CD14-positive monocyte (primary cell): Measurements from ENCODE around the gene EGFLAM. TPM values are rescaled to one million over a fixed set of nuclear protein-coding genes. Genes with fewer than 3 reads are reported as not detected.

Source experiments
- DNase-seq, 3 donors: peaks; one replicate each; pipeline ENCODE4 v3.0.0-alpha.2; 2011 to 2022
- H2AFZ ChIP-seq: 2 replicates; pipeline ENCODE4 v1.6.0; 2012; ENCODE audit warnings: mild to moderate bottlenecking, low read depth, low read length, inconsistent platforms; ENCODE audit not compliant: insufficient read depth, poor library complexity, severe bottlenecking
- H3K27ac ChIP-seq, 2 donors: 1 replicate in 1 of 2; 2 replicates in 1 of 2; pipeline ENCODE4 v1.5.1; 2012 to 2013; ENCODE audit warnings: low read length in 2 of 2, control low read depth in 1 of 2, inconsistent platforms in 1 of 2, low read depth in 1 of 2, mild to moderate bottlenecking in 1 of 2
- H3K27me3 ChIP-seq, 2 donors: one replicate each; pipeline versions ENCODE4 v1.6.0 to v1.6.1; 2011 to 2013; ENCODE audit warnings: low read length in 2 of 2; ENCODE audit not compliant: control insufficient read depth in 2 of 2, insufficient read depth in 2 of 2
- H3K36me3 ChIP-seq, 2 donors: replicated peaks in 1 of 2; 1 replicate in 1 of 2; 2 replicates in 1 of 2; pipeline versions ENCODE4 v1.5.1 to v1.6.1; 2012 to 2013; ENCODE audit warnings: low read length in 2 of 2, control low read depth in 1 of 2, inconsistent platforms in 1 of 2, mild to moderate bottlenecking in 1 of 2; ENCODE audit not compliant: insufficient read depth in 2 of 2, control insufficient read depth in 1 of 2
- H3K4me1 ChIP-seq, 2 donors: 1 replicate in 1 of 2; 2 replicates in 1 of 2; pipeline versions ENCODE4 v1.5.1 to v1.6.1; 2012 to 2013; ENCODE audit warnings: low read length in 2 of 2, control low read depth in 1 of 2, inconsistent platforms in 1 of 2, mild to moderate bottlenecking in 1 of 2, moderate library complexity in 1 of 2; ENCODE audit not compliant: insufficient read depth in 2 of 2, control insufficient read depth in 1 of 2
- H3K4me2 ChIP-seq: replicated peaks from 2 replicates; pipeline ENCODE3; 2012; ENCODE audit warnings: low read length, moderate library complexity, mild to moderate bottlenecking; ENCODE audit not compliant: poor library complexity, severe bottlenecking; ENCODE audit errors: extremely low read depth
- H3K4me3 ChIP-seq, 3 experiments: fragments of 200-600 bp in 1 of 3; sonication (generic) in 1 of 3; replicated peaks in 1 of 3; 1 replicate in 2 of 3; 2 replicates in 1 of 3; pipeline ENCODE4 v1.5.1; 2011 to 2013; ENCODE audit warnings: low read length in 3 of 3, mild to moderate bottlenecking in 3 of 3, control low read depth in 2 of 3, low read depth in 2 of 3, inconsistent platforms in 1 of 3, moderate library complexity in 1 of 3
- H3K79me2 ChIP-seq: 2 replicates; pipeline ENCODE4 v1.6.0; 2012; ENCODE audit warnings: mild to moderate bottlenecking, control low read depth, inconsistent platforms, low read length, moderate library complexity; ENCODE audit not compliant: insufficient read depth
- H3K9ac ChIP-seq: 2 replicates; pipeline ENCODE4 v1.6.0; 2017; ENCODE audit warnings: low read length, mild to moderate bottlenecking; ENCODE audit not compliant: insufficient read depth, poor library complexity, severe bottlenecking
- H3K9me3 ChIP-seq, 2 donors: replicated peaks in 1 of 2; 1 replicate in 1 of 2; 2 replicates in 1 of 2; pipeline versions ENCODE4 v1.5.1 to v1.6.1; 2012 to 2013; ENCODE audit warnings: low read length in 2 of 2, control low read depth in 1 of 2; ENCODE audit not compliant: control insufficient read depth in 1 of 2, insufficient read depth in 1 of 2
- H4K20me1 ChIP-seq: 2 replicates; pipeline ENCODE4 v1.6.0; 2012; ENCODE audit warnings: mild to moderate bottlenecking, low read length, control low read depth, moderate library complexity; ENCODE audit not compliant: insufficient read depth
- H3K27ac Mint-ChIP-seq, 7 donors: one replicate each; pipeline ENCODE4 v1.8.0; 2020; ENCODE audit warnings: mild to moderate bottlenecking in 7 of 7, mixed read lengths in 7 of 7, moderate library complexity in 6 of 7, inconsistent platforms in 2 of 7
- H3K27me3 Mint-ChIP-seq, 3 donors: one replicate each; pipeline ENCODE4 v1.8.0; 2021 to 2022; ENCODE audit warnings: low read depth in 3 of 3, mild to moderate bottlenecking in 3 of 3, mixed read lengths in 3 of 3, moderate library complexity in 3 of 3, inconsistent platforms in 1 of 3
- H3K36me3 Mint-ChIP-seq, 2 donors: one replicate each; pipeline ENCODE4 v1.8.0; 2020; ENCODE audit warnings: mixed read lengths in 2 of 2, inconsistent platforms in 1 of 2, mild to moderate bottlenecking in 1 of 2
- H3K4me1 Mint-ChIP-seq: one replicate; pipeline ENCODE4 v1.8.0; 2020; ENCODE audit warnings: mild to moderate bottlenecking, mixed read lengths
- H3K4me3 Mint-ChIP-seq, 2 donors: one replicate each; pipeline ENCODE4 v1.8.0; 2020; ENCODE audit warnings: mild to moderate bottlenecking in 2 of 2, mixed read lengths in 2 of 2, moderate library complexity in 1 of 2
- H3K9me3 Mint-ChIP-seq, 7 donors: one replicate each; pipeline ENCODE4 v1.8.0; 2020 to 2022; ENCODE audit warnings: mixed read lengths in 7 of 7, mild to moderate bottlenecking in 6 of 7, moderate library complexity in 6 of 7, inconsistent platforms in 2 of 7
- CTCF ChIP-seq: fragments of 200-600 bp; IDR thresholded peaks from one replicate; pipeline ENCODE4 v1.8.0; 2022; ENCODE audit warnings: antibody characterized with exemption, mild to moderate bottlenecking
- WGBS: methylation state at CpG from one replicate; pipeline ENCODE4 v1.1.5; 2013; ENCODE audit warnings: missing lambda C conversion rate; ENCODE audit not compliant: insufficient coverage; 5-methylcytosine and 5-hydroxymethylcytosine counted together
- intact Hi-C, 2 donors: fragments of 100-400 bp; cut with micrococcal nuclease; formaldehyde crosslinking; loops; one replicate each; pipeline versions ENCODE4 v1.15.0 to v1.15.1; 2023
- polyA plus RNA-seq, 3 donors: library from polyadenylated mRNA; depleted of rRNA in 1 of 3; unstranded in 2 of 3; stranded (reverse) in 1 of 3; fragments of 300-500 nt in 2 of 3; fragments of >200 nt in 1 of 3; fragmentation: Illumina TruSeq in 2 of 3; gene quantifications; 1 replicate in 2 of 3; 2 replicates in 1 of 3; pipeline ENCODE4 v1.2.3, GENCODE V29; 2012 to 2021

The EGFLAM gene
- polyA plus RNA-seq, 3 donors: not detected

DNA sequence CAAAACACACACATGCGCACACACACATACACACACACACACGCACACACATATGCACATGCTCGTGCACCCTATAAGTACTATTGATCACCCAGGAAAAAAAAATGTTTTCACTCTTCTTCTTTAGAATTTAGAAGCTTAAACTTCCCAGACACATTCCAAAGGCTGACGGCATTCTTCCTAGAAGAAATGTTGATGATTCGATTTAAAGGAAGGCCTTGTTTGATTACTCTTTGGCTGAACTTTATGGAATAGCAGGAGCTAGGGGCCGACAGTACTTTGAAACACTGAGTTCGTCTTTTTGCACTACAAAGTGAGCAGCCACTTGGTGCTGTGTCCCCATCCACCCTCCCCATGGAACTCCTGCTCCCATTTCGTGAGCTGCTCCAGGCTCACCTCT is 113.2 kb downstream of the EGFLAM start:
- Histone ChIP-seq H4K20me1 (no peaks in the 10 kb centered on the region), H3K27me3 (no peaks in the 10 kb centered on the region), H2AFZ (no peak overlapping the region), H3K9me3 (no peaks in the 10 kb centered on the region), H3K4me3 (no peak overlapping the region), H3K27ac (no peak overlapping the region), H3K9ac (no peak overlapping the region), H3K79me2 (no peaks in the 10 kb centered on the region), H3K36me3 (no peaks in the 10 kb centered on the region), H3K4me1 (no peaks in the 10 kb centered on the region), H3K4me2 (no peak overlapping the region)
- no peak overlapping the region for H3K4me3 Mint-ChIP-seq
- H3K27me3 Mint-ChIP-seq: peaks cover 2 to 17% (median 14%) of the 10 kb centered on the region in 3 donors
- DNase-seq: no peak
- H3K36me3 Mint-ChIP-seq: no peaks in the 10 kb centered on the region
- peaks cover 0 to 4% (median 0%) of the 10 kb centered on the region in 7 donors for H3K9me3 Mint-ChIP-seq
- no CpG with 5 or more reads among the region's 8 CpGs for WGBS
- peak overlapping the region in 1 of 7 donors; percentile 7 for H3K27ac Mint-ChIP-seq
- no peak for TF ChIP-seq CTCF
- H3K4me1 Mint-ChIP-seq: no peaks in the 10 kb centered on the region
- intact Hi-C loops: no loop called here

DNA sequence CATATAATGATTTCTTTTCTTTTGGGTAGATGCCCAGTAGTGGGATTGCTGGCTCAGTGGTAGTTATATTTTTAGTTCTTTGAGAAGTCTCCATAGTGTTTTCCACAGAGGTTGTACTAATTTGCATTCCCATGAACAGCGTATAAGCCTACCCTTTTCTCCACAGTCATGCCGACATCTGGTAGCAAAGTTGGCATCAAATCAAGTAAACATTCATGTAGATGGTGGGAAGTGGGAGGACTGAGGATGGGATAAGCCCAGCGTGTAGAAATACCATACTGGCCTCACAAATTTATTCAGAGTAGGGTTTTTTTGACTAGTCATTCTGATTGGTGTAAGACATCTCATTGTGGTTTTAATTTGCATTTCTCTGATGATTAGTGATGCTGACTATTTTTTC is 115.4 kb downstream of the EGFLAM start:
- Histone ChIP-seq H3K27me3 (peaks cover 3 to 9% of the 10 kb centered on the region in 2 donors), H4K20me1 (no peaks in the 10 kb centered on the region), H3K9ac (no peak overlapping the region), H3K27ac (no peak overlapping the region), H3K4me2 (no peak overlapping the region), H2AFZ (no peak overlapping the region), H3K79me2 (no peaks in the 10 kb centered on the region), H3K4me3 (no peak overlapping the region), H3K9me3 (no peaks in the 10 kb centered on the region), H3K4me1 (no peaks in the 10 kb centered on the region), H3K36me3 (no peaks in the 10 kb centered on the region)
- H3K27ac Mint-ChIP-seq: no peak overlapping the region
- no peak for TF ChIP-seq CTCF
- H3K27me3 Mint-ChIP-seq: peaks cover 12 to 21% (median 15%) of the 10 kb centered on the region in 3 donors
- peaks cover 0 to 2% (median 0%) of the 10 kb centered on the region in 7 donors for H3K9me3 Mint-ChIP-seq
- intact Hi-C loops: no loop called here
- no CpG with 5 or more reads among the region's 3 CpGs for WGBS
- DNase-seq: no peak
- H3K4me1 Mint-ChIP-seq: no peaks in the 10 kb centered on the region
- H3K4me3 Mint-ChIP-seq: no peak overlapping the region
- no peaks in the 10 kb centered on the region for H3K36me3 Mint-ChIP-seq
